T1000 (cell line): ENCODE results near the gene TAF11L10.
"Not testable (repeated sequence)": the region's sequence is repeated elsewhere in the genome, so short reads cannot be mapped to it uniquely, and the experiment has no call there.

Source experiments
- DNase-seq: peaks from one replicate; lab custom pipeline; 2025; ENCODE audit warnings: mixed read lengths; lab: John Stamatoyannopoulos, UW

The TAF11L10 gene

DNA sequence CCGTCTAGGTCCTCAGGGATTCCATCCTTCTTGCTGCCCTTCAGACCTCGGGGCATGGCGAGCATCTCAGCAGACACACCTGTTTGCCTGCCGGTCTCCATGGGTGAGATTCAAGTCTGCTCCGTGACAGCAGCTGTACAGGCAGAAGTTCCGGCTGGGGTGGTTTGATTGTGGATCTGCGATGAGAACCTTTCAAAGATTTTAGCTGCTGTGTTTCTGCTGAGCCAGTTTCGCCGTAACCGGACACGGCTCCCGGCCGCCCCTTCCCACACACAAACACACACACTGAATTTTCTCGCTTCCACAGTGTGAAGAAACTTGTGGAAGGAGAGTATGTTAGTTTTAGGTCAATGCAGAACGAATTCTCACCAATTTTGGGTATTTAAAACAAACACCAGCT, at the start of gene TAF11L10:
TSS of gene TAF11L10 (minus strand) at position 101 of the 400 bp plus-strand sequence.
- DNase-seq = not testable (repeated sequence)

DNA sequence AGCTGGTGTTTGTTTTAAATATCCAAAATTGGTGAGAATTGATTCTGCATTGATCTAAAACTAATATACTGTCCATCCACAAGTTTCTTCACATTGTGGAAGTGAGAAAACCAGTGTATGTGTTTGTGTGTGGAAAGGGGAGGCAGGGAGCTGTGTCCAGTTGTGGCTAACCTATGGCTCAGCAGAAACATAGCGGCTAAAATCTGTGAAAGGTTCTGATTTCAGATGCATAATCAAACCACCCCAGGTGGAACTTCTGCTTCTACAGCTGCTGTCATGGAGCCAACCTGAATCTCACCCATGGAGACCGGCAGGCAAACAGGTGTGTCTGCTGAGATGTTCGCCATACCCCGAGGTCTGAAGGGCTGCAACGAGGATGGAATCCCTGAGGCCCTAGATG, 36.5 kb upstream of the TAF11L10 start, which contains the start of gene TAF11L14:
TSS of gene TAF11L14 (plus strand) at position 301 of the 400 bp plus-strand sequence.
- DNase-seq = no peak

DNA sequence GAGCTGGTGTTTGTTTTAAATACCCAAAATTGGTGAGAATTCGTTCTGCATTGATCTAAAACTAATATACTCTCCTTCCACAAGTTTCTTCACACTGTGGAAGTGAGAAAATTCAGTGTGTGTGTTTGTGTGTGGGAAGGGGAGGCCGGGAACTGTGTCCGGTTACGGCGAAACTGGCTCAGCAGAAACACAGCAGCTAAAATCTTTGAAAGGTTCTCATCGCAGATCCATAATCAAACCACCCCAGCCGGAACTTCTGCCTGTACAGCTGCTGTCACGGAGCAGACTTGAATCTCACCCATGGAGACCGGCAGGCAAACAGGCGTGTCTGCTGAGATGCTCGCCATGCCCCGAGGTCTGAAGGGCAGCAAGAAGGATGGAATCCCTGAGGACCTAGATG, 34.2 kb upstream of the TAF11L10 start, which contains the start of gene TAF11L13:
TSS of gene TAF11L13 (plus strand) at position 301 of the 400 bp plus-strand sequence.
- not testable (repeated sequence) for DNase-seq

DNA sequence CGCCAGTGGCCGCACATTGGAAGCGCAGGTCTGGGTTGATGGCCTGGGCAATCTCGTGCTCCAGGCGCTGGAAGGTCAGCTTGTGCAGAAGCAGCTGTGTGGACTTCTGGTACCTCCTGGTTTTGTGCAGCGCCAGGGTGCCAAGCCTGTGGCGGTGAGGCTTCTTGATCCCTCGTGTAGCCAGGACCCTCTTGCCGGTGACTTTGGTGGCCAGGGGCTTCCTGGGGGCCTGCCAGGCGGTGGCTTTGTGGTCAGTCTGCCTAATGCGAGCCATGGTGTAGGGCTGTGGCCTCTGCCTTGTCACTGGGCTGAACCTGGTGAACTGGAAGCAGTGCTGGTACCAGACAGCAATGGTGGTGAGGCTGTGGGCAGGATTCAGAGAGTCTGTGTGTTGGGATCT, 28.1 kb upstream of the TAF11L10 start:
- no peak for DNase-seq

DNA sequence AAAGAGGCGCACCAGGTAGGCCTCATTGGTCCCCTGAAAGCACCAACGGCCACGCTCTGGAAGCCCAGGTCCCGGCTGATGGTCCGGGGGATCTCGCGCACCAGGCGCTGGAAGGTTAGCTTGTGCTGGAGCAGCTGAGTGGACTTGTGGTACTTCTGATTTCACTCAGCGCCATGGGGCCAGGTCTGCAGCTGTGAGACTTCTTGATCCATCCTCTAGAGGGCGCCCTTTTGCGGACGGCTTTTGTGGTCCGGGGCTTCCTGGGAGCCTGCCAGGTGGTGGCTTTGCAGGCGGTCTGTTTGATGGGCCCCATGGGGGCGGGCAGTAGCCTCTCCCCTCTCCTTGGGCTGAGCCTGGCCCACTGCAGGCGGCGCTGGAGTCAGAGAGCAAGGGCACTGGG, 23.0 kb upstream of the TAF11L10 start:
- no peak for DNase-seq

DNA sequence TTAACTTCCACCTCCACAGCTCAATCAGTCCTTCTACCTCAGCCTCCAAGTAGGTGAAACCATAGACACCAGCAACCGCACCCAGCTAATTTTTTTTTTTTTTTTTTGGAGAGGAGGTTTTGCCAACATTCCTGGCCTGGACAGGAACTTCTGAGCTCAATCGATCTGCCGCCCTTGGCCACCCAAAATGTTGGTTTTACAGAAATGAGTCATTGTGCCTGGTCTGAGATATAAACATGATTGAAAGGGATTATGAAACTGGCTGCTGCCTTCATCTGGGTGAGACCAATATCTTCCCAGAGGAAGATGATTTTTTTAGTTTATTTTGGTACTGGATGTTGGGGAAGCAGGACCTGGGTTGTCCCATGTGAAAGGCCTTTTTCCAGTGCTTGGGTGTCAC, 21.7 kb upstream of the TAF11L10 start:
- no peak for DNase-seq

DNA sequence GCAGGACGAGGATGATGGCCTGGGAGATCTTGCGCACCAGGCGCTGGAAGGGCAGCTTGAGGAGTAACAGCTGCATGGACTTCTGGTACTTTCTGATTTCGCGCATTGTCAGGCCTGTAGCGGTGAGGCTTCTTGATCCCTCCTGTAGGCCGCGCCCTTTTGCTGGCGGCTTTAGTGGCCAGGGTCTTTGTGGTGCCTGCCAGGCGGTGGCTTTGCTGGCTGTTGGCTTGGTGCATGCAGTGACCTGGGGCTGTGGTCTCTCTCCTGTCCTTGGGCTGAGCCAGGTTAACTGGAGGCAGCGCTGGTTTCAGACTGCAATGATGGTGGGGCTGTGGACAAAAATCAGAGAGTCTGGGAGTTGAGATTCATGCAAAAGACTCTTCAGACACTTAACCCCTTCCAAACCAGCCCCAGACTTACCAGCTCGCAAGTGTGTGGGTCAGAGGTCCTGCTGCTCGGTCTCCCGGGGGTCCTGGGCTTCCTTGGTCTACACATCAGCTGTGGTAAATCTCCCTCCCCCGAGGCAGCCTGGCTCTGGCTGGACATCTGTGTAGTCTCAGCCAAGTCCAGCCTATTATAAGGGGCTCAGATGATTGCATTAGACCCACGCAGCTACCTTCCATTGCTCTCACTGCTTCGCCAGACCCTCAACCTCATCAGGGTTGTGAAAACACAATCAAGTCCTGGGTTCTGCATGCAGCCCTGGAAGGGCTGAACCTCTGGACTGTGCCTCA, 17.4 kb upstream of the TAF11L10 start:
- DNase-seq = no peak

DNA sequence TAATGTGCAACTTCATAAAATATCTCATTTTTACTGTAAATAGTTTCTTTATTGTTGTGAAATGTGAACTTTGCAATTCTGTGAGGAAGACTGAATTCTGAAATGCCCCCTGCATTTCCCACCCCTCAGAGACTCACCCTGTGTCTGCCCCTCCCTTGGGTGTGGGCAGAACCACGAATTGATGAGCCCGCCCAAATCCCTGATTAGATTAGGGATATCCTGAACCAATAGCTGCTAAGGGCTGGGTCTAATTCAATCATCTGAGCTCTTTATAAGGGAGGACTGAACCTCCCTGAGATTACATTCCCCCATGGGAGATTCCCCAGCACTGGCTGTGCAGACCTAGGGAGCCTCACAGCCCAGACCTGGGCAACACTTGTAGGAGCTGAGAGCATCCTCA, 12.5 kb upstream of the TAF11L10 start, which contains the start of gene TAF11L12:
TSS of gene TAF11L12 (plus strand) at position 301 of the 400 bp plus-strand sequence.
- DNase-seq = not testable (repeated sequence)

DNA sequence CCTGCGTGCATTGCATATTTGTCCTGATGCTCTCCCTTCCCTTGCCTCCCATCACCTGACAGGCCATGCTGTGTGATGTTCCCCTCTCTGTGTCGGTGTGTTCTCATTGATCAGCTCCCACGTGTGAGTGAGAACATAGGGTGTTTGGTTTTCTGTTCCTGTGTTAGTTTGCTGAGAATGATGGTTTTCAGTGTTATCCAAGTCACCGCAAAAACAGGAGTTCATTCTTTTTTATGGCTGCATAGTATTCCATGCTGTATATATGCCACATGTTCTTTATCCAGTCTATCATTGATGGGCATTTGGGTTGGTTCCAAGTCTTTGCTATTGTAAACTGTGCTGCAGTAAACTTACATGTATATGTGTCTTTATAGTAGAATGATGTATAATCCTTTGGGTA, 9.8 kb upstream of the TAF11L10 start:
- not testable (repeated sequence) for DNase-seq

DNA sequence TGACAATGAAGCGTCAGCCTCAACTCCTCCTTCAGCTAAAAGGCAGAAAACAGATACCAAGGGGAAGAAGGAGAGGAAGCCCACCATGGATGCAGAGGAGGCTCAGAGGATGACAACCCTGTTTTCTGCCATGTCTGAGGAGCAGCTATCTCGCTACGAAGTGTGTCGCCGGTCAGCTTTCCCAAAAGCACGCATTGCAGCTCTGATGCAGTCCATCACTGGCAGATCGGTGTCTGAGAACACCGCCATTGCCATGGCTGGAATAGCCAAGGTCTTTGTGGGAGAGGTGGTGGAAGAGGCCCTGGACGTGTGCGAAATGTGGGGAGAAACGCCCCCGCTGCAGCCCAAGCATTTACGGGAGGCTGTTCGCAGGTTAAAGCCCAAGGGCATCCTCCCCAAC, 7.3 kb upstream of the TAF11L10 start:
- no peak for DNase-seq

DNA sequence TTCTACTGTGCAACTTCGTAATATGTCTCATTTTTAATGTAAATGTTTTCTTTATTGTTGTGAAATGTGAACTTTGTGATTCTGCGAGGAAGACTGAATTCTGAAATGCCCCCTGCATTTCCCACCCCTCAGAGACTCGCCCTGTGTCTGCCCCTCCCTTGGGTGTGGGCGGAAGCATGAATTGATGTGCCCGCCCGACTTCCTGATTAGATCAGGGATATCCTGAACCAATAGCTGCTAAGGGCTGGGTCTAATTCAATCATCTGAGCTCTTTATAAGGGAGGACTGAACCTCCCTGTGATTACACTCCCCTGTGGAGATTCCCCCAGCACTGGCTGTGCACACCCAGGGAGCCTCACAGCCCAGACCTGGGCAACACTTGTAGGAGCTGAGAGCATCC, 6.3 kb upstream of the TAF11L10 start, which contains the start of gene TAF11L11:
TSS of gene TAF11L11 (plus strand) at position 304 of the 400 bp plus-strand sequence.
- not testable (repeated sequence) for DNase-seq

DNA sequence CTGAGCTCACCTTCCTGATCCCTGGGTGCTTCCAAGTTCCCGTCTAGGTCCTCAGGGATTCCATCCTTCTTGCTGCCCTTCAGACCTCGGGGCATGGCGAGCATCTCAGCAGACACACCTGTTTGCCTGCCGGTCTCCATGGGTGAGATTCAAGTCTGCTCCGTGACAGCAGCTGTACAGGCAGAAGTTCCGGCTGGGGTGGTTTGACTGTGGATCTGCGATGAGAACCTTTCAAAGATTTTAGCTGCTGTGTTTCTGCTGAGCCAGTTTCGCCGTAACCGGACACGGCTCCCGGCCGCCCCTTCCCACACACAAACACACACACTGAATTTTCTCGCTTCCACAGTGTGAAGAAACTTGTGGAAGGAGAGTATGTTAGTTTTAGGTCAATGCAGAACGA, 3.4 kb downstream of the TAF11L10 start, which contains the start of gene TAF11L9:
TSS of gene TAF11L9 (minus strand) at position 140 of the 400 bp plus-strand sequence.
- not testable (repeated sequence) for DNase-seq

DNA sequence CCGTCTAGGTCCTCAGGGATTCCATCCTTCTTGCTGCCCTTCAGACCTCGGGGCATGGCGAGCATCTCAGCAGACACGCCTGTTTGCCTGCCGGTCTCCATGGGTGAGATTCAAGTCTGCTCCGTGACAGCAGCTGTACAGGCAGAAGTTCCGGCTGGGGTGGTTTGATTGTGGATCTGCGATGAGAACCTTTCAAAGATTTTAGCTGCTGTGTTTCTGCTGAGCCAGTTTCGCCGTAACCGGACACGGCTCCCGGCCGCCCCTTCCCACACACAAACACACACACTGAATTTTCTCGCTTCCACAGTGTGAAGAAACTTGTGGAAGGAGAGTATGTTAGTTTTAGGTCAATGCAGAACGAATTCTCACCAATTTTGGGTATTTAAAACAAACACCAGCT, 6.8 kb downstream of the TAF11L10 start, which contains the start of gene TAF11L8:
TSS of gene TAF11L8 (minus strand) at position 101 of the 400 bp plus-strand sequence.
- not testable (repeated sequence) for DNase-seq

DNA sequence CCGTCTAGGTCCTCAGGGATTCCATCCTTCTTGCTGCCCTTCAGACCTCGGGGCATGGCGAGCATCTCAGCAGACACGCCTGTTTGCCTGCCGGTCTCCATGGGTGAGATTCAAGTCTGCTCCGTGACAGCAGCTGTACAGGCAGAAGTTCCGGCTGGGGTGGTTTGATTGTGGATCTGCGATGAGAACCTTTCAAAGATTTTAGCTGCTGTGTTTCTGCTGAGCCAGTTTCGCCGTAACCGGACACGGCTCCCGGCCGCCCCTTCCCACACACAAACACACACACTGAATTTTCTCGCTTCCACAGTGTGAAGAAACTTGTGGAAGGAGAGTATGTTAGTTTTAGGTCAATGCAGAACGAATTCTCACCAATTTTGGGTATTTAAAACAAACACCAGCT, 12.0 kb downstream of the TAF11L10 start, which contains the start of gene TAF11L7:
TSS of gene TAF11L7 (minus strand) at position 101 of the 400 bp plus-strand sequence.
- DNase-seq = not testable (repeated sequence)
